ENCODE data around the gene KRTAP10-4. TPM values are rescaled to one million over a fixed set of nuclear protein-coding genes. Genes with fewer than 3 reads are reported as not detected.

KRTAP10-4 gene
- total and polyA plus RNA-seq, 2 of the 4 experiments (the other 2 are of a cell fraction): not detected

- Histone ChIP-seq H3K27ac (ENCODE audit: insufficient read depth, low read length) (no peak overlapping the region), H2AFZ (replicated peaks; ENCODE audit: low read length, poor library complexity) (no peak overlapping the region), H3K23ac (ENCODE audit: low read depth, low read length) (no peak overlapping the region), H4K5ac (ENCODE audit: low read depth, low read length) (no peak overlapping the region), H3K79me1 (ENCODE audit: low read depth in 1 of 2, low read length in 2 of 2) (no peaks in the 10 kb centered on the region), H2BK5ac (ENCODE audit: low read depth, low read length, poor library complexity, severe bottlenecking) (no peak overlapping the region), H4K91ac (ENCODE audit: insufficient read depth, low read depth, low read length) (no peak overlapping the region), H3K14ac (replicated peaks; ENCODE audit: low read depth, low read length) (no peak overlapping the region), H3K9me1 (ENCODE audit: insufficient read depth, low read length) (no peaks in the 10 kb centered on the region), H2AK5ac (ENCODE audit: low read depth, low read length) (no peak overlapping the region), H3K27me3 (ENCODE audit: control insufficient read depth, insufficient read depth, low read length) (peaks cover 3% of the 10 kb centered on the region; the same call in 1 of the 2 replicates), H3K4me2 (ENCODE audit: low read depth, low read length) (no peak overlapping the region), H3K9me3 (ENCODE audit: control insufficient read depth, insufficient read depth, low read length) (peaks cover 13% of the 10 kb centered on the region), H3K4me3 (ENCODE audit: insufficient read depth, low read depth, low read length) (no peak overlapping the region), H3K18ac (ENCODE audit: low read depth, low read length) (no peak overlapping the region), H2AK9ac (replicated peaks; ENCODE audit: low read depth, low read length, poor library complexity) (no peak overlapping the region), H4K20me1 (ENCODE audit: insufficient read depth, low read length) (no peaks in the 10 kb centered on the region), H3K36me3 (ENCODE audit: control insufficient read depth, insufficient read depth, low read length) (no peaks in the 10 kb centered on the region), H3K56ac (ENCODE audit: extremely low read depth, insufficient read depth, low read length) (no peak overlapping the region), H4K8ac (ENCODE audit: low read depth in 2 of 2, low read length in 2 of 2) (no peak overlapping the region), H3K9ac (ENCODE audit: low read depth, low read length) (no peak overlapping the region), H3K4me1 (ENCODE audit: control insufficient read depth, insufficient read depth, low read length) (no peaks in the 10 kb centered on the region), H3K4ac (ENCODE audit: low read depth, low read length) (no peak overlapping the region), H2BK120ac (ENCODE audit: low read depth, low read length) (no peak overlapping the region), H2BK15ac (ENCODE audit: low read depth, low read length) (no peak overlapping the region), H2BK20ac (ENCODE audit: low read depth, low read length) (no peak overlapping the region)
- intact Hi-C loops (cut with micrococcal nuclease): no loop called here
- in situ Hi-C loops (cut with MboI; ENCODE audit: low sequenced_read_pairs): no loop called here
- BruUV-seq (replicated peaks): no TSS peak
- DNase-seq (no peak), ATAC-seq (ENCODE audit: low read depth) (no peak)
- TF ChIP-seq FOS (IDR thresholded peaks at IDR 0.05; ENCODE audit: low read depth, low read length): no peak
- TF ChIP-seq USF2 (IDR thresholded peaks at IDR 0.05; ENCODE audit: low read depth, low read length): no peak
- no peak for TF ChIP-seq POLR2A (IDR thresholded peaks at IDR 0.05; ENCODE audit: low read depth, low read length)
- no peak for TF ChIP-seq MAFK (IDR thresholded peaks at IDR 0.05; ENCODE audit: low read depth, low read length)
- no peak for TF ChIP-seq RFX5 (IDR thresholded peaks at IDR 0.05; ENCODE audit: low read depth, low read length)
- TF ChIP-seq RCOR1 (IDR thresholded peaks at IDR 0.05; ENCODE audit: insufficient replicate concordance, low read length): no peak
- TF ChIP-seq BHLHE40 (IDR thresholded peaks at IDR 0.05; ENCODE audit: low read depth, low read length): no peak
- no peak for TF ChIP-seq SMC3 (IDR thresholded peaks at IDR 0.05; ENCODE audit: low read depth, low read length)
- no peak for TF ChIP-seq CEBPB (IDR thresholded peaks at IDR 0.05; ENCODE audit: low read depth, low read length)
- TF ChIP-seq RAD21 (IDR thresholded peaks at IDR 0.05; ENCODE audit: low read length): no peak
- TF ChIP-seq, protein P1, sequence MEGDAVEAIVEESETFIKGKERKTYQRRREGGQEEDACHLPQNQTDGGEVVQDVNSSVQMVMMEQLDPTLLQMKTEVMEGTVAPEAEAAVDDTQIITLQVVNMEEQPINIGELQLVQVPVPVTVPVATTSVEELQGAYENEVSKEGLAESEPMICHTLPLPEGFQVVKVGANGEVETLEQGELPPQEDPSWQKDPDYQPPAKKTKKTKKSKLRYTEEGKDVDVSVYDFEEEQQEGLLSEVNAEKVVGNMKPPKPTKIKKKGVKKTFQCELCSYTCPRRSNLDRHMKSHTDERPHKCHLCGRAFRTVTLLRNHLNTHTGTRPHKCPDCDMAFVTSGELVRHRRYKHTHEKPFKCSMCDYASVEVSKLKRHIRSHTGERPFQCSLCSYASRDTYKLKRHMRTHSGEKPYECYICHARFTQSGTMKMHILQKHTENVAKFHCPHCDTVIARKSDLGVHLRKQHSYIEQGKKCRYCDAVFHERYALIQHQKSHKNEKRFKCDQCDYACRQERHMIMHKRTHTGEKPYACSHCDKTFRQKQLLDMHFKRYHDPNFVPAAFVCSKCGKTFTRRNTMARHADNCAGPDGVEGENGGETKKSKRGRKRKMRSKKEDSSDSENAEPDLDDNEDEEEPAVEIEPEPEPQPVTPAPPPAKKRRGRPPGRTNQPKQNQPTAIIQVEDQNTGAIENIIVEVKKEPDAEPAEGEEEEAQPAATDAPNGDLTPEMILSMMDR (conservative IDR thresholded peaks at IDR 0.05; ENCODE audit: low read depth, low read length): no peak
- no peak for TF ChIP-seq MAZ (IDR thresholded peaks at IDR 0.05; ENCODE audit: borderline replicate concordance, low read depth, low read length)
- dilution Hi-C loops (cut with HindIII; ENCODE audit: low sequenced_read_pairs, unreplicated experiment): no loop called here
- 28% methylated on average over 4 of the region's 20 CpGs; no CpG with 5 or more reads in 1 of the 2 experiments for WGBS, 2 experiments (ENCODE audit: extremely low coverage in 2 of 2, insufficient read length in 1 of 2)
- ChIA-PET CTCF (no interaction called here), POLR2A (ENCODE audit: unreplicated experiment) (no interaction called here)
Measured at GRCh38 chr21:44614161-44614631, 40.7 kb downstream of the KRTAP10-4 start.

Data from IMR-90 (cell line).